ENCODE results near the gene CKS1B. TPM values are rescaled to one million over a fixed set of nuclear protein-coding genes. Genes with fewer than 3 reads are reported as not detected.
"Not testable (repeated sequence)": the region's sequence is repeated elsewhere in the genome, so short reads cannot be mapped to it uniquely, and the experiment has no call there.

The CKS1B gene
- total RNA-seq, 2 donors from 2014 or later, result 9.3 to 9.4 TPM

- ATAC-seq, result no peak
- H3K4me1 Mint-ChIP-seq, result peaks cover 28% of the 10 kb centered on the region
- no peak overlapping the region for H3K4me3 Mint-ChIP-seq
- no peak overlapping the region for H3K27ac Mint-ChIP-seq
- peaks cover 2% of the 10 kb centered on the region for H3K36me3 Mint-ChIP-seq (ENCODE audit: low read depth)
- H3K9me3 ChIP-seq (ENCODE audit: control insufficient read depth, low read length, poor library complexity, severe bottlenecking), result no peaks in the 10 kb centered on the region
- no peak for DNase-seq
- no peaks in the 10 kb centered on the region for H3K27me3 Mint-ChIP-seq
Measured at GRCh38 chr1:154992721-154993571, 18.5 kb downstream of the CKS1B start.

DNA sequence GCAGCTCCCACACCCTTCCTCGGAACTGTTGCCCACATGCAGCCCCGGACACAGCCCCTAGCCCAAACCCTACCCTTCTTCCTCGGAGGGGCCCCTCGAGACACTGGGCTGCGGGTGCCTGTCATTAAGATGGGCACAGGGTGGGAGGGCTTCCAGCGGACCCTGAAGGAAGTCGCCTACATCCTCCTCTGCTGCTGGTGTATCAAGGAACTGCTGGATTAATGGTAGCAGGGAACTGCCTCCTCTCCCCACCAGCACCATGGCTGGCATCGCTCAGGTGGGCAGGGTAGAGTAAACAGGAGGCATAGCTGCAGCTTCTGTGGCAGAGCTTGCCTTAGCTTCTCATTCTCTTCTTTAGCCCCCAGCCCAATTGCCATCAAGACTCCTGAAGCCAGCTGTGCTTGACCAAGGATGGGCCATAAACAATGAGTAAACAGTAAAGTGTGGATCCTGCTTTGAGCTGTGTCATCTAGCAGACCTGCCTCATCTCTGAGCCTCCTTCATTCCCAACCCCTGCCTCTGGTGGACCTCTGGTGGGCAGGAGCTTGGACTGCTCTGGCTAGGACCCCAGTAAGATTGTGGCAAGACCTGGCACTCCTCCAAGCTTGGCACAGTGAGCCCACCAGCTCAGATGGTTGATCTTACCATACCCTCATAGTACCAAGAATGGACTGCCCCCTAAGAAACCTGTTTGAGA, 19.2 kb downstream of the CKS1B start, which contains the start of gene LENEP:
Gene LENEP, plus strand, starts transcription at position 15 of the 697 bp plus-strand sequence. Its CDS starts 22 bp downstream, at position 37.
- Mint-ChIP-seq H3K27me3 (no peaks in the 10 kb centered on the region), H3K36me3 (ENCODE audit: low read depth) (peaks cover 2% of the 10 kb centered on the region), H3K4me3 (no peak within 1 kb of the TSS), H3K4me1 (peaks cover 29% of the 10 kb centered on the region), H3K27ac (no peak within 1 kb of the TSS)
- no peak for DNase-seq
- ATAC-seq, result no peak
- no peaks in the 10 kb centered on the region for H3K9me3 ChIP-seq (ENCODE audit: control insufficient read depth, low read length, poor library complexity, severe bottlenecking)

GRCh38 chr1:154994269-154994587, 19.7 kb downstream of the CKS1B start:
- Mint-ChIP-seq H3K27ac (no peak overlapping the region), H3K4me3 (no peak overlapping the region), H3K4me1 (peaks cover 31% of the 10 kb centered on the region), H3K36me3 (ENCODE audit: low read depth) (peaks cover 2% of the 10 kb centered on the region), H3K27me3 (no peaks in the 10 kb centered on the region)
- no peak for ATAC-seq
- H3K9me3 ChIP-seq (ENCODE audit: control insufficient read depth, low read length, poor library complexity, severe bottlenecking), result no peaks in the 10 kb centered on the region
- no peak for DNase-seq

GRCh38 chr1:154994591-154994990, 20.1 kb downstream of the CKS1B start:
- Mint-ChIP-seq H3K4me3 (no peak overlapping the region), H3K27ac (peak overlapping the region; percentile 79), H3K27me3 (no peaks in the 10 kb centered on the region), H3K36me3 (ENCODE audit: low read depth) (peaks cover 2% of the 10 kb centered on the region), H3K4me1 (peaks cover 30% of the 10 kb centered on the region)
- DNase-seq, result no peak
- no peaks in the 10 kb centered on the region for H3K9me3 ChIP-seq (ENCODE audit: control insufficient read depth, low read length, poor library complexity, severe bottlenecking)
- no peak for ATAC-seq

- H3K4me1 Mint-ChIP-seq, result peaks cover 35% of the 10 kb centered on the region
- not testable (repeated sequence) for DNase-seq; H3K4me3 Mint-ChIP-seq; H3K36me3 Mint-ChIP-seq (ENCODE audit: low read depth); H3K27me3 Mint-ChIP-seq; H3K9me3 ChIP-seq (ENCODE audit: control insufficient read depth, low read length, poor library complexity, severe bottlenecking); ATAC-seq
- peak overlapping the region; percentile 79 for H3K27ac Mint-ChIP-seq
Measured at GRCh38 chr1:154995301-154995983, 21.0 kb downstream of the CKS1B start.

DNA sequence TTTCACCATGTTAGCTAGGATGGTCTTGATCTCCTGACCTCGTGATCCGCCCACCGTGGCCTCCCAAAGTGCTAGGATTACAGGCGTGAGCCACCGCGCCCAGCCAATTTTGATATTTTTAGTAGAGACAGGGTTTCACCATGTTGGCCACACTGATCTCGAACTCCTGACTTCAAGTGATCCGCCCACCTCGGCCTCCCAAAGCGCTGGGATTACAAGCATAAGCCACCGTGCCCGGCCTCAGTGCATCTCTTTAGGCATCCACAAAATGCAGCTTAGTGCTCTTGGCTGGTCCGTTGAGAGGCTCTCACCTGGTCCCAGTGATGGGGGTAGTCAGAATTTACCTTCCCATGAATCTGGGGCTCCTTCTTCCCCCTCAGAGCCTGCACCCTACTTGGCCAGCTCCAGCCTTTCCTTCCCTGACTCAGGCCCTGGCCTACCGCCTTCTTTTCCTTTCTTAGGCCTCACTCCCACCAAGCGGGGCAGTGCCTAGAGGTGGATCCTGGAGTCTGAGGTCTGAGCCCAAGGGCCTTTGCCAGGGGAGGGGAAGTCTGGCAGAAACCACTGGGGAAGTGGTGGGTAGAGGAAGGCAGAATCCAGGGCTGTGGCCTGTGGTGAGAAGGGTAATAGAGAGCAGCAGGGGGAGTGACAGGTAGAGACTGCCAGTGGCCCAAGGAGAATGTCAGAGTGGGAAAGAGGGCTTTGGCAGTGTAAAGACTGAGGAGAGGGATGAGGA, 22.7 kb downstream of the CKS1B start:
- no peaks in the 10 kb centered on the region for H3K27me3 Mint-ChIP-seq
- H3K4me3 Mint-ChIP-seq, result no peak overlapping the region
- no peaks in the 10 kb centered on the region for H3K9me3 ChIP-seq (ENCODE audit: control insufficient read depth, low read length, poor library complexity, severe bottlenecking)
- peak overlapping the region; percentile 51 for H3K27ac Mint-ChIP-seq
- ATAC-seq (no peak), DNase-seq (no peak)
- peaks cover 35% of the 10 kb centered on the region for H3K4me1 Mint-ChIP-seq
- no peaks in the 10 kb centered on the region for H3K36me3 Mint-ChIP-seq (ENCODE audit: low read depth)

- ATAC-seq (no peak), DNase-seq (no peak)
- Mint-ChIP-seq H3K4me1 (peaks cover 34% of the 10 kb centered on the region), H3K27me3 (no peaks in the 10 kb centered on the region), H3K4me3 (peak overlapping the region; percentile 81), H3K27ac (peak overlapping the region; percentile 96), H3K36me3 (ENCODE audit: low read depth) (no peaks in the 10 kb centered on the region)
- H3K9me3 ChIP-seq (ENCODE audit: control insufficient read depth, low read length, poor library complexity, severe bottlenecking), result no peaks in the 10 kb centered on the region
Measured at GRCh38 chr1:154998201-154998780, 23.8 kb downstream of the CKS1B start.

DNA sequence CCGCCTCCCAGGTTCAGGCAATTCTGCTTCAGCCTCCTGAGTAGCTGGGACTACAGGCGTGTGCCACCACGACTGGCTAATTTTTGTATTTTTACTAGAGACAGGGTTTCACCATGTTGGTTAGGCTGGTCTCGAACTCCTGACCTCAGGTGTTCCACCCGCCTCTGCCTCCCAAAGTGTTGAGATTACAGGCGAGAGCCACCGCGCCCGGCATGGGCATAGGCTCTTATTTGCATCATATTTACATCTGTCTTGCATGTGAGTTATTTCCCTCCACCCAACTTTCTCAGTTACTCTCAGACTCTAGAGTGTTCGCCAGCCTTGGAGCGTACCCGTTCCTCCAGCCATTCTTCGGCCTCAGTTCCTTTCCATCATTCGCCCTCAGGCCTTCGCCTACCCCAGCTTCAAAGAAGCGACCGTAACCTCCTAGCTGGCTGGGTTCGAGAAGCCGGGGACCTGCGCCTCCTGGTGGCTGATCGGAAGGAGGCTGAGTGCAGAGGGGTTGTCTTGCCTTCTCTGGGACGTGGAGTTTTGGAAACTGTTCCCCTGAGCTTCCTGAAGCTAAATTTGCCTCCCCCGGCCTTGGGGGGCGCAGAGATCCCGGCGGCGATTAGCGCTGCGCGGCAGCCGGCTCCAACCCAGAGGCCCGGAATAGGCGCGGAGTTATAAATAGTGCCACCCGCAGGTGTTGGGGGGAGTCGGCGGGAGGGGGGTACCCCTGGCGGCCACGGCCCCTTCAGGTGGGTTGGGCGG, 24.5 kb downstream of the CKS1B start:
- peaks cover 37% of the 10 kb centered on the region for H3K4me1 Mint-ChIP-seq

DNA sequence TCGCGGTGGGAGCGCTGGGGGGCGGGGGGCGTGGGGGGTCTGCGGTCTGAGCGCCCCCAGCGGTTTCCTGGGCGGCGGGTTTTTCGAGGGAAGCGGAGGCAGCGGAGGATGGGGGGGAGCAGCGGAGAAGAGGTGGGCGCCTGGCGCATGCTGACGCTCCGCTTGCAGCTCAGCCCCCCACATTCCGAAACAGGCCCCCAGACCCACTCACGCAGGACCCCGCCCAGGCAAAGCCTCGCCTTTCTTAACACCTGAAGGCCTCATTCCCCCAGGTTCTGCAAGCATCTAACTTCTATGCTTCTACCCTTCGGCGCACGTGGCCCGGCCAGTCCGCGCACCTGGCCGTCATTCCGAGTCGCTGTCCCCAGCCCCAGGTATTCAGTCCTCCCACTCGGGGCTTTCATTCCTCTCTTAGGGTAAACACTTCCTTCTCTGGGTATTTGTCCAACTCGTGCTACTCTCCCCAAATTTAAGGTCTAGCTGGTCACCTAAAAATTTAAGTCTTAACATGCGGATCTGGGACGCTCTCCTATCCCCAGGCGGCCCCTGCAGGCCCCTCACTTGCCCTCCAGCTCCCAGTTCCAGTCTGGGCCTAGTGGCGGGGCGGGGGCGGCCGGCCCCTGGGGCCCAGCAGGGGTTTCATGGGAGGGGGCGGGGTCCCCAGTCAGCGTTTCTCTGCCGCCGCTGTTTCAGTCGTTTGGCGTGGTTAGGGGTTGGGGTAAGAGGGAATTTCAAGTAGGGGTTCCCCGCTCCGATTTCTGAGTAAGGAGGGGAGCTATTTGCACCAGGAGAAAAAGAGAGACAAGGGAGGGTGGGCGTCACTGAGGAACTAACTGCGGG, 25.3 kb downstream of the CKS1B start:
- ATAC-seq (no peak), DNase-seq (peak in 2 of 3 donors; percentile 47 to 62)
- H3K27ac Mint-ChIP-seq, result peak overlapping the region; percentile 96
- no peaks in the 10 kb centered on the region for H3K9me3 ChIP-seq (ENCODE audit: control insufficient read depth, low read length, poor library complexity, severe bottlenecking)
- no peaks in the 10 kb centered on the region for H3K27me3 Mint-ChIP-seq
- H3K4me3 Mint-ChIP-seq, result peak overlapping the region; percentile 99
- H3K4me1 Mint-ChIP-seq, result peaks cover 42% of the 10 kb centered on the region
- H3K36me3 Mint-ChIP-seq (ENCODE audit: low read depth), result peaks cover 3% of the 10 kb centered on the region

More for the DNA sequence above, 24.5 kb downstream of the CKS1B start:
- no peak for ATAC-seq
- Mint-ChIP-seq H3K36me3 (ENCODE audit: low read depth) (peaks cover 3% of the 10 kb centered on the region), H3K27me3 (no peaks in the 10 kb centered on the region), H3K4me3 (peak overlapping the region; percentile 99), H3K27ac (peak overlapping the region; percentile 96)
- H3K9me3 ChIP-seq (ENCODE audit: control insufficient read depth, low read length, poor library complexity, severe bottlenecking), result no peaks in the 10 kb centered on the region
- DNase-seq, result peak; percentile 48 to 60 (median 51)

DNA sequence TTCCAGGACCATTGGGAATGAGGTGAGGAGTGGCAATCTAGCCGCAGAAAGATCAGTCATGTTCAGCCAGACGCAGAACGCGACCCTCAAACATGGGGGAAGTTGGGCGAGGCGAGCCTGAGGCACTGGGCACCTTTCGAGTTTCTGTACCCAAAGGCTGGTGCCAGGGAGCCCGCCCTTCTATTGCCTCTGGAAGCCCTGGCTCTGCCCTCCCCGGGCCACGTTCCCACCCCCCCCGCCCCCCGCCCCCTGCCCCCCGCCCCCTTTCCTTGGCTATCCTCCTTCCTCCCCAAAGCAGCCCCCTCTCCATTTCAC, 25.9 kb downstream of the CKS1B start:
- H3K9me3 ChIP-seq (ENCODE audit: control insufficient read depth, low read length, poor library complexity, severe bottlenecking), result no peaks in the 10 kb centered on the region
- DNase-seq (no peak), ATAC-seq (no peak)
- Mint-ChIP-seq H3K27ac (peak overlapping the region; percentile 96), H3K36me3 (ENCODE audit: low read depth) (peaks cover 3% of the 10 kb centered on the region), H3K4me1 (peaks cover 45% of the 10 kb centered on the region), H3K27me3 (no peaks in the 10 kb centered on the region), H3K4me3 (peak overlapping the region; percentile 99)

- H3K9me3 ChIP-seq (ENCODE audit: control insufficient read depth, low read length, poor library complexity, severe bottlenecking), result no peaks in the 10 kb centered on the region
- Mint-ChIP-seq H3K27ac (peak overlapping the region; percentile 96), H3K36me3 (ENCODE audit: low read depth) (peaks cover 3% of the 10 kb centered on the region), H3K4me3 (peak overlapping the region; percentile 99), H3K4me1 (peaks cover 47% of the 10 kb centered on the region), H3K27me3 (no peaks in the 10 kb centered on the region)
- ATAC-seq, result peak; percentile 39
- peak; percentile 55 to 82 (median 76) for DNase-seq
Measured at GRCh38 chr1:155000726-155001424, 26.4 kb downstream of the CKS1B start.
